HepG2 (cell line): ENCODE measurements around the gene HOXA4. TPM values are rescaled to one million over a fixed set of nuclear protein-coding genes. Genes with fewer than 3 reads are reported as not detected.

Source experiments
- ATAC-seq: fragments of 200-7000 bp; cut with Tn5 transposase; 3 replicates; pipeline ENCODE4 v1.9.1; 2020; ENCODE audit warnings: mild to moderate bottlenecking, moderate library complexity
- BruUV-seq: library from RNA; stranded (reverse); fragments of 400-500 nt; replicated peaks from 2 replicates; lab custom pipeline; 2021; lab: Mats Ljungman, UMichigan
- CTCF ChIA-PET: fragments of 300-600 bp; formaldehyde crosslinking; extraction: SDS; loops from one replicate; lab custom pipeline; 2021; ENCODE audit warnings: low total read pairs, inconsistent platforms, low intra/inter-chr PET ratio; lab: Yijun Ruan, JAX
- POLR2A ChIA-PET: fragments of 350-600 bp; sonication (Branson Sonifier 250); formaldehyde crosslinking; loops from one replicate; lab custom pipeline; 2020; ENCODE audit warnings: antibody characterized with exemption, inconsistent platforms; lab: Yijun Ruan, JAX
- DNase-seq: peaks from one replicate; pipeline ENCODE4 v3.0.0-alpha.2; 2015; ENCODE audit warnings: low spot score
- FAIRE-seq: peaks from 3 replicates; lab custom pipeline; 2011; peaks lifted over from hg19 to GRCh38; lab: Jason Lieb, UNC
- H2AFZ ChIP-seq: one replicate; pipeline ENCODE4 v1.6.1; 2011; ENCODE audit warnings: low read length, inconsistent platforms
- H3K27ac ChIP-seq: fragments of 300-600 bp; 3 replicates; pipeline ENCODE4 v1.8.0; 2011; ENCODE audit warnings: mixed run types, mild to moderate bottlenecking, mixed read lengths, low read length, inconsistent platforms; ENCODE audit not compliant: insufficient read depth; ENCODE audit errors: extremely low read length
- H3K27me3 ChIP-seq, 2 experiments: fragments of 200-600 bp in 1 of 2; 2 replicates in 1 of 2; 3 replicates in 1 of 2; pipeline versions ENCODE4 v1.6.0 to v1.8.0; 2011; ENCODE audit warnings: low read length in 2 of 2, mild to moderate bottlenecking in 2 of 2, moderate library complexity in 2 of 2, inconsistent platforms in 1 of 2; ENCODE audit not compliant: insufficient read depth in 2 of 2, control insufficient read depth in 1 of 2
- H3K36me3 ChIP-seq, 2 experiments: fragments of 200-600 bp in 1 of 2; replicated peaks in 1 of 2; 2 replicates in 1 of 2; 3 replicates in 1 of 2; pipeline versions ENCODE4 v1.5.1 to v1.8.0; 2011; ENCODE audit warnings: low read length in 2 of 2, inconsistent platforms in 1 of 2; ENCODE audit not compliant: insufficient read depth in 2 of 2, control insufficient read depth in 1 of 2
- H3K4me1 ChIP-seq: 2 replicates; pipeline ENCODE4 v1.5.1; 2012; ENCODE audit warnings: low read length, inconsistent platforms; ENCODE audit not compliant: insufficient read depth
- H3K4me2 ChIP-seq: 2 replicates; pipeline ENCODE4 v1.6.0; 2011; ENCODE audit warnings: low read depth, low read length, inconsistent platforms
- H3K4me3 ChIP-seq, 3 experiments: fragments of 200-600 bp in 1 of 3; sonication (generic), shearing (Covaris generic) in 1 of 3; replicated peaks in 1 of 3; 2 replicates each; pipeline ENCODE4 v1.5.1; 2011 to 2016; ENCODE audit warnings: low read length in 3 of 3, inconsistent platforms in 2 of 3, low read depth in 2 of 3, mild to moderate bottlenecking in 2 of 3, control low read depth in 1 of 3, mixed read lengths in 1 of 3; ENCODE audit not compliant: insufficient read depth in 1 of 3
- H3K79me2 ChIP-seq: one replicate; pipeline ENCODE4 v1.6.1; 2011; ENCODE audit warnings: low read length, inconsistent platforms; ENCODE audit not compliant: insufficient read depth
- H3K9ac ChIP-seq: 2 replicates; pipeline ENCODE4 v1.6.0; 2011; ENCODE audit warnings: mild to moderate bottlenecking, low read depth, low read length, inconsistent platforms; ENCODE audit not compliant: insufficient read depth
- H3K9me3 ChIP-seq: 2 replicates; pipeline ENCODE4 v1.5.1; 2012; ENCODE audit warnings: mild to moderate bottlenecking, low read length
- H4K20me1 ChIP-seq: 2 replicates; pipeline ENCODE4 v1.6.0; 2011; ENCODE audit warnings: inconsistent platforms, mild to moderate bottlenecking, low read length, moderate library complexity; ENCODE audit not compliant: insufficient read depth
- FOXK1 ChIP-seq: sonication (generic); formaldehyde crosslinking; IDR thresholded peaks from 2 replicates; pipeline ENCODE4 v1.4.0; 2020; ENCODE audit warnings: low read depth, missing genetic modification reagents, borderline replicate concordance
- JUND ChIP-seq: sonication (generic); formaldehyde crosslinking; IDR thresholded peaks from 2 replicates; pipeline ENCODE4 v1.8.0; 2022; ENCODE audit warnings: mild to moderate bottlenecking, missing genetic modification reagents
- SATB2 ChIP-seq: sonication (generic); formaldehyde crosslinking; IDR thresholded peaks from 2 replicates; pipeline ENCODE4 v1.5.0; 2020; ENCODE audit warnings: missing genetic modification reagents
- SRSF9 ChIP-seq: fragments of 200-400 bp; formaldehyde crosslinking; IDR thresholded peaks from 2 replicates; pipeline ENCODE4 v1.6.1; 2018; ENCODE audit warnings: borderline replicate concordance, mild to moderate bottlenecking, low read depth, low read length; ENCODE audit not compliant: insufficient read depth, poor library complexity, severe bottlenecking
- WGBS: methylation state at CpG from one replicate; pipeline ENCODE4 v1.1.6; 2017; ENCODE audit warnings: low lambda C conversion rate; 5-methylcytosine and 5-hydroxymethylcytosine counted together
- in situ Hi-C: cut with HindIII; loops from 2 replicates; pipeline ENCODE4 v1.10.0; 2017; ENCODE audit warnings: low pct_unique_long_range_greater_than_20kb; ENCODE audit not compliant: extremely low pct_ligation_motif_present
- intact Hi-C: fragments of 100-400 bp; cut with micrococcal nuclease; formaldehyde crosslinking; loops from one replicate; pipeline ENCODE4 v1.10.0; 2022; ENCODE audit not compliant: unreplicated experiment
- polyA plus RNA-seq, 8 experiments: library from polyadenylated mRNA; depleted of rRNA in 3 of 8; stranded (reverse) in 7 of 8; unstranded in 1 of 8; fragments of >200 nt; fragmentation: Illumina TruSeq in 4 of 8; extraction: Trizol in 4 of 8; gene quantifications; 2 replicates each; pipeline versions ENCODE4 v1.2.1 to v1.2.3, GENCODE V29; 2011 to 2016; ENCODE audit warnings: low read depth in 4 of 8, missing spikeins in 1 of 8, mixed read lengths in 1 of 8; ENCODE audit not compliant: insufficient read depth in 1 of 8
- total RNA-seq, 5 experiments: library from RNA; depleted of rRNA; stranded (reverse); fragments of >200 nt; fragmentation: Illumina TruSeq; extraction: Trizol; gene quantifications; 2 replicates each; pipeline ENCODE4 v1.2.3, GENCODE V29; 2016; ENCODE audit warnings: low read depth in 1 of 5
- TF ChIP-seq, protein P1 (sequence below), 2 experiments: sonication (generic) in 1 of 2; formaldehyde crosslinking in 1 of 2; IDR thresholded peaks; 2 replicates each; pipeline versions ENCODE4 v1.6.1 to v1.9.0; 2014 to 2022; ENCODE audit warnings: antibody characterized with exemption in 1 of 2, borderline replicate concordance in 1 of 2, inconsistent platforms in 1 of 2, low read depth in 1 of 2, missing genetic modification reagents in 1 of 2
- TF ChIP-seq, protein P2 (sequence below): sonication (generic); formaldehyde crosslinking; IDR thresholded peaks from 2 replicates; pipeline ENCODE4 v1.4.0; 2020; ENCODE audit warnings: missing genetic modification reagents
- TF ChIP-seq, protein P3 (sequence below): sonication (generic); formaldehyde crosslinking; IDR thresholded peaks from 2 replicates; pipeline ENCODE4 v1.5.0; 2020; ENCODE audit warnings: mild to moderate bottlenecking, low read depth, missing genetic modification reagents, borderline replicate concordance

The HOXA4 gene
- total and polyA plus RNA-seq, 2 of the 13 experiments (the other 11 are each of a cell fraction or from before 2014, with no cell fraction given) = 2.4 to 5.4 TPM

DNA sequence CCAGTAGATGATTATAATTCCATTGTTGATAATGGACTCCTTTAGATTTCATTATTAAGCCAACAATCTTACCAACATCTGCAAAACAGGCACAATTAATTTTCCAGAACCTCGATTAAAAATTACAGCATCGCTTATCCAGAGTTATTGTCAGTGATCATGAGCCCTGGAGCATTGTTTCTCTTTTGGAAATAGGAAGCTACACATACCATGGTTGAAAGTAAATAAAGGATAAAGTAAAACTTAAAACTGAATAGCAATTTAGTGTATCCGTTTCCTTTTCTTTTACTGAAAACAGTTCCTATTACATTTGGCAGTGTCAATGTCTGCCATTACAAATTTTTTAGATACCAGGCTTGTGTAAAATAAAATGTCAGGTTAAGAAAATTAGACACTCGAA is 18.2 kb downstream of the HOXA4 start:
- H3K9me3 ChIP-seq = no peaks in the 10 kb centered on the region
- H3K36me3 ChIP-seq = peaks cover 2 to 12% of the 10 kb centered on the region in 2 experiments; a peak in 3 of 5 replicates
- no peak for DNase-seq
- no peak overlapping the region for H3K9ac ChIP-seq
- no peak overlapping the region for H3K27ac ChIP-seq
- H4K20me1 ChIP-seq = peaks cover 5% of the 10 kb centered on the region; the same call in 1 of the 2 replicates
- peaks cover 12% of the 10 kb centered on the region; the same call in 1 of the 2 replicates for H3K4me1 ChIP-seq
- 93% methylated on average over 4 of the region's 4 CpGs for WGBS
- ATAC-seq = no peak
- no peak overlapping the region for H3K4me2 ChIP-seq
- POLR2A ChIA-PET = no interaction called here
- FAIRE-seq = no peak
- no peak overlapping the region for H3K4me3 ChIP-seq
- no TSS peak for BruUV-seq
- TF ChIP-seq SRSF9 (no peak), SATB2 (no peak)
- peaks cover 12% of the 10 kb centered on the region for H3K79me2 ChIP-seq
- CTCF ChIA-PET = no interaction called here
- no peak overlapping the region for H2AFZ ChIP-seq
- no peaks in the 10 kb centered on the region for H3K27me3 ChIP-seq
- in situ Hi-C loops (no loop called here), intact Hi-C loops (no loop called here)

DNA sequence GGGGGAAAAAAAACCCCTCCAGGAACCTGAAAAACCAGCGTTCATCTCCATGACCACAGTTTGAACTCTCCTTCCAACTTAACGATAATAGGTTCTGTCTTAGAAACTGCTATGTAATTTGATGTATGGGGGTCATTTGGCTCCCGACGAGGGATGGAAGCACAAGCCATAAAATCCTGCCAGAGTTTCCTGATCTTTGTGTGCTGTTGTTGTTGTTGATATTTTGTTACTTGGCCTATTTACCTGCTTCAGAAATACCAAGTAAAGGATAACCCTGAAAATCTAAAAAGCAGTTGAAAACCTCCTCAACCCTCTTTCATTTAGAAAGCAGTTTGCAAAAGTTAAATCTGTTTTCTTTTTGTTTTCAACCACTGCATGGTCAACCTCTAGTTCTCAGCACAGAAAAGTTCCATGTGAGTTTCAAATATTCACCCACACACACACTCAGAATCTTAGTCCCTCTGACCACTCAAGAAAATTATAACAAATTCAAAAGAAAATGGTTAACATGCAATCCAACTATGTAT is 18.7 kb downstream of the HOXA4 start:
- DNase-seq (no peak), FAIRE-seq (no peak), ATAC-seq (no peak)
- Histone ChIP-seq H2AFZ (no peak overlapping the region), H3K27ac (no peak overlapping the region), H3K36me3 (peaks cover 2 to 12% of the 10 kb centered on the region in 2 experiments; a peak in 2 of 5 replicates), H3K9ac (no peak overlapping the region), H3K9me3 (no peaks in the 10 kb centered on the region), H4K20me1 (peaks cover 5% of the 10 kb centered on the region; the same call in 1 of the 2 replicates), H3K4me2 (no peak overlapping the region), H3K4me1 (peaks cover 12% of the 10 kb centered on the region; the same call in 1 of the 2 replicates), H3K79me2 (peaks cover 12% of the 10 kb centered on the region), H3K4me3 (no peak overlapping the region), H3K27me3 (no peaks in the 10 kb centered on the region)
- ChIA-PET CTCF (no interaction called here), POLR2A (interaction anchor here (3.8 kb wide), 1 partner anchor 9 kb away, joined by 55 read pairs; no protein-coding TSS in a partner anchor)
- intact Hi-C loops (no loop called here), in situ Hi-C loops (no loop called here)
- WGBS = 95% methylated on average over 4 of the region's 4 CpGs
- BruUV-seq = TSS peak; percentile 16
- TF ChIP-seq FOXK1 (CRISPR knock-in tag) (no peak), JUND (CRISPR knock-in tag) (no peak)
- TF ChIP-seq, protein P1, sequence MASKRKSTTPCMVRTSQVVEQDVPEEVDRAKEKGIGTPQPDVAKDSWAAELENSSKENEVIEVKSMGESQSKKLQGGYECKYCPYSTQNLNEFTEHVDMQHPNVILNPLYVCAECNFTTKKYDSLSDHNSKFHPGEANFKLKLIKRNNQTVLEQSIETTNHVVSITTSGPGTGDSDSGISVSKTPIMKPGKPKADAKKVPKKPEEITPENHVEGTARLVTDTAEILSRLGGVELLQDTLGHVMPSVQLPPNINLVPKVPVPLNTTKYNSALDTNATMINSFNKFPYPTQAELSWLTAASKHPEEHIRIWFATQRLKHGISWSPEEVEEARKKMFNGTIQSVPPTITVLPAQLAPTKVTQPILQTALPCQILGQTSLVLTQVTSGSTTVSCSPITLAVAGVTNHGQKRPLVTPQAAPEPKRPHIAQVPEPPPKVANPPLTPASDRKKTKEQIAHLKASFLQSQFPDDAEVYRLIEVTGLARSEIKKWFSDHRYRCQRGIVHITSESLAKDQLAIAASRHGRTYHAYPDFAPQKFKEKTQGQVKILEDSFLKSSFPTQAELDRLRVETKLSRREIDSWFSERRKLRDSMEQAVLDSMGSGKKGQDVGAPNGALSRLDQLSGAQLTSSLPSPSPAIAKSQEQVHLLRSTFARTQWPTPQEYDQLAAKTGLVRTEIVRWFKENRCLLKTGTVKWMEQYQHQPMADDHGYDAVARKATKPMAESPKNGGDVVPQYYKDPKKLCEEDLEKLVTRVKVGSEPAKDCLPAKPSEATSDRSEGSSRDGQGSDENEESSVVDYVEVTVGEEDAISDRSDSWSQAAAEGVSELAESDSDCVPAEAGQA (IDR thresholded peaks at IDR 0.05; ENCODE audit: low read depth) = no peak
- TF ChIP-seq, protein P1 (CRISPR knock-in tag; IDR thresholded peaks at IDR 0.05; ENCODE audit: borderline replicate concordance) = no peak
- TF ChIP-seq, protein P2, sequence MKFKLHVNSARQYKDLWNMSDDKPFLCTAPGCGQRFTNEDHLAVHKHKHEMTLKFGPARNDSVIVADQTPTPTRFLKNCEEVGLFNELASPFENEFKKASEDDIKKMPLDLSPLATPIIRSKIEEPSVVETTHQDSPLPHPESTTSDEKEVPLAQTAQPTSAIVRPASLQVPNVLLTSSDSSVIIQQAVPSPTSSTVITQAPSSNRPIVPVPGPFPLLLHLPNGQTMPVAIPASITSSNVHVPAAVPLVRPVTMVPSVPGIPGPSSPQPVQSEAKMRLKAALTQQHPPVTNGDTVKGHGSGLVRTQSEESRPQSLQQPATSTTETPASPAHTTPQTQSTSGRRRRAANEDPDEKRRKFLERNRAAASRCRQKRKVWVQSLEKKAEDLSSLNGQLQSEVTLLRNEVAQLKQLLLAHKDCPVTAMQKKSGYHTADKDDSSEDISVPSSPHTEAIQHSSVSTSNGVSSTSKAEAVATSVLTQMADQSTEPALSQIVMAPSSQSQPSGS (CRISPR knock-in tag) = no peak
- TF ChIP-seq, protein P3, sequence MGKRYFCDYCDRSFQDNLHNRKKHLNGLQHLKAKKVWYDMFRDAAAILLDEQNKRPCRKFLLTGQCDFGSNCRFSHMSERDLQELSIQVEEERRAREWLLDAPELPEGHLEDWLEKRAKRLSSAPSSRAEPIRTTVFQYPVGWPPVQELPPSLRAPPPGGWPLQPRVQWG (CRISPR knock-in tag) = no peak
